Right lobe of liver (tissue), 6 donors: Measurements from ENCODE around the gene SUCLG2. TPM values are rescaled to one million over a fixed set of nuclear protein-coding genes. Genes with fewer than 3 reads are reported as not detected.
"Not testable (repeated sequence)": the region's sequence is repeated elsewhere in the genome, so short reads cannot be mapped to it uniquely, and the experiment has no call there.

Experiments used
- ATAC-seq, 4 donors: fragments of 200-7000 bp; cut with Tn5 transposase; one replicate each; pipeline ENCODE4 v1.9.1; 2020; ENCODE audit warnings: mild to moderate bottlenecking in 4 of 4, moderate library complexity in 4 of 4
- DNase-seq, 3 donors: peaks; one replicate each; pipeline ENCODE4 v3.0.0-alpha.2; 2020
- H3K27ac ChIP-seq, 3 donors: fragments of 200-600 bp; one replicate each; pipeline ENCODE4 v1.8.0; 2022
- H3K27me3 ChIP-seq, 2 donors: fragments of 200-600 bp; one replicate each; pipeline ENCODE4 v1.8.0; 2022
- H3K36me3 ChIP-seq, 4 donors: fragments of 200-600 bp; sonication (generic) in 1 of 4; one replicate each; pipeline versions ENCODE4 v1.5.1 to v1.8.0; 2017 to 2022; ENCODE audit warnings: control low read depth in 1 of 4
- H3K4me1 ChIP-seq, 4 donors: fragments of 200-600 bp; sonication (generic) in 1 of 4; one replicate each; pipeline versions ENCODE4 v1.5.1 to v1.8.0; 2017 to 2022; ENCODE audit warnings: control low read depth in 1 of 4
- H3K4me3 ChIP-seq, 3 donors: fragments of 200-600 bp; one replicate each; pipeline ENCODE4 v1.8.0; 2022
- H3K9me3 ChIP-seq, 4 donors: fragments of 200-600 bp; sonication (generic) in 1 of 4; one replicate each; pipeline versions ENCODE4 v1.5.1 to v1.8.0; 2017 to 2022; ENCODE audit warnings: control low read depth in 1 of 4
- CTCF ChIP-seq, 4 donors: fragments of 200-600 bp in 3 of 4; fragments of 450-650 bp in 1 of 4; IDR thresholded peaks; one replicate each; pipeline versions ENCODE4 v1.5.1 to v1.8.0; 2016 to 2022; ENCODE audit warnings: antibody characterized with exemption in 4 of 4, mild to moderate bottlenecking in 2 of 4
- POLR2A ChIP-seq: fragments of 450-650 bp; IDR thresholded peaks from one replicate; pipeline ENCODE4 v1.6.1; 2017; ENCODE audit warnings: antibody characterized with exemption, mild to moderate bottlenecking
- WGBS: methylation state at CpG from one replicate; pipeline ENCODE4 v1.1.6; 2018; ENCODE audit warnings: low coverage, low lambda C conversion rate; ENCODE audit not compliant: insufficient coverage; ENCODE audit errors: missing lambda C conversion rate; 5-methylcytosine and 5-hydroxymethylcytosine counted together
- intact Hi-C, 2 donors: fragments of 100-400 bp; cut with DNase I; formaldehyde crosslinking; loops; one replicate each; pipeline versions ENCODE4 v1.11.2 to v1.14.1; 2022
- total RNA-seq, 6 experiments: library from RNA; depleted of rRNA in 2 of 6; stranded (reverse); fragments of >200 nt in 2 of 6; fragmentation: NEBNext Ultra II Directional in 3 of 6; extraction: Animal tissue kit (Norgen Biotek cat#: 25700) in 3 of 6; gene quantifications; one replicate each; pipeline versions ENCODE4 v1.1.0 to v1.2.4, GENCODE V29; 2016 to 2023
- donor health status: DM: no; HTN: yes; CAD: no.
- donor health status: DM: no; HTN: no; CAD: no.
- donor health status: DM: no; HTN: no; CAD: no.
- donor health status: DM: no; HTN: yes; CAD: no.
- donor health status: DM: no; HTN: yes; CAD: no.

SUCLG2 gene
- total RNA-seq, 6 experiments from 2014 or later, result 138 to 167 (median 158) TPM

DNA sequence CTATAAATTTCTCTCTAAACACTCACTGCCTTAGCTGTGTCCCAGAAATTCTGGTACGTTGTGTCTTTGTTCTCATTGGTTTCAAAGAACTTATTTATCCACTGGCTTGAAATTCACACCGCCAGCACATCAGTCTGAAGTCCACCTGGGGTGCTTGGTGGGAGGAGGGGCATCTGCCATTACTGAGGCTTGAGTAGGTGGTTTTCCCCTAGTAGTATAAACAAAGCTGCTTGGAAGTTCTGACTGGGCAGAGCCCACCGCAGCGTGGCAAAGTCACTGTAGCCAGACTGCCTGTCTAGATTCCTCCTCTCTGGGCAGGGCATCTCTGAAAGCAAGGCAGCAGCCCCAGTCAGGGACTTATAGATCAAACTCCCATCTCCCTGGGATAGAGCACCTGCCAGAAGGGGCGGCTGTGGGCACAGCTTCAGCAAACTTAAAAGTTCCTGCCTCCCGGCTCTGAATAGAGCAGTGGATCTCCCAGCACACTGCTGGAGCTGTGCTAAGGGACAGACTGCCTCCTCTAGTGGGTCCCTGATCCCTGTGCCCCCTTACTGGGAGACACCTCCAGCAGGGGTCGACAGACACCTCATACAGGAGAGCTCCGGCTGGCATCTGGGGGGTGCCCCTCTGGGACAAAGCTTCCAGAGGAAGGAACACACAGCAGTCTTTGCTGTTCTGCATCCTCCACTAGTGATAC is 114.1 kb downstream of the SUCLG2 start:
- TF ChIP-seq POLR2A (no peak), CTCF (IDR thresholded peaks at IDR 0.05) (peak in 1 of 4 donors; percentile 18)
- Histone ChIP-seq H3K4me3 (peak overlapping the region in 1 of 3 donors; percentile 4), H3K4me1 (peaks cover 0 to 29% (median 6%) of the 10 kb centered on the region in 4 donors), H3K27me3 (no peaks in the 10 kb centered on the region), H3K36me3 (no peaks in the 10 kb centered on the region), H3K27ac (peak overlapping the region in 2 of 3 donors; percentile 72 to 89), H3K9me3 (no peaks in the 10 kb centered on the region)
- peak; percentile 93 to 98 (median 96) for ATAC-seq
- WGBS, result 37% methylated on average over 3 of the region's 8 CpGs
- DNase-seq, result peak; percentile 35 to 79 (median 68)
- intact Hi-C loops, result no loop called here

- H3K27ac ChIP-seq, result not testable (repeated sequence)
Measured at GRCh38 chr3:67537203-67537602, 117.2 kb downstream of the SUCLG2 start.

DNA sequence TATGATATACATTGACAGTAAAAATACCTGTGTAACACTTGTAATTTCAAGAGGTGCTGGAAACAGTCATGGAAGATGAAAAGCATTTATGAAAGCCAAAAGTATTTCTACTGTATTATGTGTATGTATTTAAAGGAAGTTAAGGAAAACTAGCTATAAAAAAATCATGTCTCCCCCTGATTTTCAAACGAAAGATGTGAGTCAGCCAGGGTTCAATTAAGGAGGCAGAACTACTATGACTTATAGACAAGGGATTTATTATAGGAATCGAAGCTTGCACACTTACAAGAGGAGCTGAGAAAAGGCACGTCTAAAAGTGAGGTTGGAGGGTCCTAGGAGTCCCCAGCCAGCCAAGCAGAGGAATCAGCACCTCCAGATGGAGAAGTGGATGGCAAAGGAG is 119.4 kb downstream of the SUCLG2 start:
- Histone ChIP-seq H3K27ac (no peak overlapping the region), H3K4me1 (peaks cover 0 to 29% (median 6%) of the 10 kb centered on the region in 4 donors), H3K4me3 (no peak overlapping the region), H3K27me3 (no peaks in the 10 kb centered on the region), H3K9me3 (no peaks in the 10 kb centered on the region), H3K36me3 (no peaks in the 10 kb centered on the region)
- intact Hi-C loops, result no loop called here
- TF ChIP-seq POLR2A, result no peak
- no peak for TF ChIP-seq CTCF (IDR thresholded peaks at IDR 0.05)
- ATAC-seq (no peak), DNase-seq (no peak)
- WGBS, result 96% methylated on average over 3 of the region's 3 CpGs

More at GRCh38 chr3:67537203-67537602, 117.2 kb downstream of the SUCLG2 start:
- H3K36me3 ChIP-seq, intact Hi-C loops, DNase-seq, ATAC-seq, H3K27me3 ChIP-seq, H3K4me3 ChIP-seq, H3K9me3 ChIP-seq: not testable (repeated sequence)
- WGBS, result 94% methylated on average over 4 of the region's 4 CpGs
- H3K4me1 ChIP-seq, result peaks cover 0 to 22% (median 11%) of the 10 kb centered on the region in 4 donors

DNA sequence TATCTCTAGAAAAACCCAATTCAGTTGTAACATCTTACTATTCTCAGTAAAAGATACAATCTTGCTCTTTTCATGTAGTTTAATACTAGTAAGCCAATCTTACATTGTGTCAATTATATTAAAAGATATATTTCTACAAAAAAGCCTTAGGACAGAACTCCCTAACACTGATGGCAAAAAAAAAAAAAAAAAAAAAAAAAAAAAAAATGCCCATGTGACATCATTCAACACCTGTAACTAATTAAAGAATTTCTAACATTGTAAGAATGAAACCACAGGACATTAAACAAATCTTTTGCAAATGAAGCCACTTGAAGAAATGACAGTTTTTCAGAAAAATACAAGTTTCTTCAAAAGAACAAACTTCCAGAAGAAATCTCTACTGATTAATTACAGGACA is 119.8 kb downstream of the SUCLG2 start:
- H3K27me3 ChIP-seq, result no peaks in the 10 kb centered on the region
- ATAC-seq, result no peak
- TF ChIP-seq POLR2A (no peak), CTCF (IDR thresholded peaks at IDR 0.05) (no peak)

DNA sequence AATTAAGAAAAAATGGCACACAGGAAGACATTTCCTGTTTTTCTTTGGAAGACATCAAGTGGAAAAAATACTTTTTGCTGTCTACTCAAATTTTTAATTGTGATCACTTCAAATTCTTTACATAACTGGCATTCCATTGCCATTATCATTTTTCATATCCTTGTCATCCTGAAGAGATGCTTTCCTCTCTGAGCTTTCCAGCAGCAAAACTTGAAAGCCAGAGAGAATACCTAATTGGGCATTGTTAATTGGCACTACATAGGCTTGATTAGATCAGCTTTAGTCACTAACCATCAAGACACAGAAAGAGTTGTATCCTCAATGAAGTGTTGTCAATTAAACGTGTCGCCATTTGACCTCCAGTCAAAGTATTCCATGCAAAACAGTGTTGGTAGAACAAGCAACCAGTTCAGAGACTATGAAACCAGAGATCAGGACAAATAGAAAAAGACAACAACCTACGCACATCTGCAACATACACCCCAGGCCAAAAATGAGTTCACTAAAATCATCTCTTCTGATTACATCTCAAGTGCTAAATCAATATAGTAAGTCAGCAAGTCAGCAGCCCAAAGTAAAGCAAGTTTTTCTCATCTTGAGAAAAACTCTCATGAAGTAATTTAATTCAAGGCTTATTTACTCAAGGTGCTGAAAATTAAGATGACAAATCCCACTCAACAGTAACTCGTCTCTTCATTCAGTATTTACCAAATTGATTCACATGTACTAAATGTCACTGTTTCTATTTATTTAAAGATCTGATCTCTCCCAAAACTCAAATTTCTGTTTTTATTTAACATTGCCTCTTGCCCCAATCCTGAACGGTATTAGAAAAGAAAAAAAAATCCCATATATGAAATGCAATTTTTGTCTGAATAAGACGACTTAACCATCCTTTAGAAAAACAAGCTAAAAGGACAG is 123.0 kb downstream of the SUCLG2 start:
- Histone ChIP-seq H3K27ac (peak overlapping the region in 2 of 3 donors; percentile 14 to 73), H3K9me3 (no peaks in the 10 kb centered on the region), H3K27me3 (no peaks in the 10 kb centered on the region), H3K4me3 (no peak overlapping the region), H3K4me1 (peaks cover 0 to 28% (median 6%) of the 10 kb centered on the region in 4 donors), H3K36me3 (no peaks in the 10 kb centered on the region)
- no peak for TF ChIP-seq CTCF (IDR thresholded peaks at IDR 0.05)
- no peak for TF ChIP-seq POLR2A
- intact Hi-C loops, result no loop called here
- ATAC-seq (peak; percentile 72 to 89 (median 78)), DNase-seq (no peak)
- WGBS, result 34% methylated on average over 6 of the region's 6 CpGs

More for the DNA sequence above, 119.8 kb downstream of the SUCLG2 start:
- intact Hi-C loops, result no loop called here
- no peak for DNase-seq
- Histone ChIP-seq H3K4me3 (no peak overlapping the region), H3K27ac (no peak overlapping the region), H3K4me1 (peaks cover 0 to 28% (median 6%) of the 10 kb centered on the region in 4 donors), H3K9me3 (no peaks in the 10 kb centered on the region), H3K36me3 (no peaks in the 10 kb centered on the region)
